GM23248 (cell line): Measurements from ENCODE around the gene SLC9C1. TPM values are rescaled to one million over a fixed set of nuclear protein-coding genes. Genes with fewer than 3 reads are reported as not detected.

Source experiments
- DNase-seq: peaks from one replicate; pipeline ENCODE4 v3.0.0-alpha.2; 2015
- H2AFZ ChIP-seq: fragments of 200-600 bp; sonication (generic); 2 replicates; pipeline ENCODE4 v1.6.1; 2016; ENCODE audit warnings: antibody characterized with exemption
- H3F3A ChIP-seq: fragments of 200-600 bp; sonication (generic); 2 replicates; pipeline ENCODE4 v1.6.1; 2016; ENCODE audit warnings: mild to moderate bottlenecking, antibody characterized with exemption, mixed run types; ENCODE audit not compliant: insufficient read depth
- H3K27ac ChIP-seq: fragments of 200-600 bp; sonication (generic); 2 replicates; pipeline ENCODE4 v1.5.1; 2016; ENCODE audit warnings: mild to moderate bottlenecking
- H3K27me3 ChIP-seq: fragments of 200-600 bp; sonication (generic); replicated peaks from 2 replicates; pipeline ENCODE4 v1.6.1; 2016; ENCODE audit warnings: mild to moderate bottlenecking; ENCODE audit not compliant: insufficient read depth
- H3K36me3 ChIP-seq: fragments of 200-600 bp; sonication (generic); 2 replicates; pipeline ENCODE4 v1.6.1; 2016; ENCODE audit warnings: low read depth, mild to moderate bottlenecking
- H3K4me1 ChIP-seq: fragments of 200-600 bp; sonication (generic); 2 replicates; pipeline ENCODE4 v1.6.1; 2016; ENCODE audit warnings: mild to moderate bottlenecking; ENCODE audit not compliant: insufficient read depth
- H3K4me2 ChIP-seq: fragments of 200-600 bp; sonication (generic); one replicate; pipeline ENCODE4 v1.6.1; 2016; ENCODE audit warnings: mild to moderate bottlenecking; ENCODE audit not compliant: unreplicated experiment
- H3K4me3 ChIP-seq: fragments of 200-600 bp; sonication (generic); 2 replicates; pipeline ENCODE4 v1.5.1; 2016; ENCODE audit warnings: mild to moderate bottlenecking
- H3K79me2 ChIP-seq: fragments of 200-600 bp; sonication (generic); 2 replicates; pipeline ENCODE4 v1.6.1; 2016; ENCODE audit warnings: mild to moderate bottlenecking; ENCODE audit not compliant: insufficient read depth
- H3K9ac ChIP-seq: fragments of 200-600 bp; sonication (generic); 2 replicates; pipeline ENCODE4 v1.6.1; 2016; ENCODE audit warnings: mild to moderate bottlenecking
- H3K9me2 ChIP-seq: fragments of 200-600 bp; sonication (generic); 2 replicates; pipeline ENCODE4 v1.6.1; 2016; ENCODE audit warnings: mixed run types, mild to moderate bottlenecking, moderate library complexity; ENCODE audit not compliant: insufficient read depth
- H3K9me3 ChIP-seq: fragments of 200-600 bp; sonication (generic); one replicate; pipeline ENCODE4 v1.6.1; 2017; ENCODE audit warnings: low read depth
- H4K20me1 ChIP-seq: fragments of 200-600 bp; sonication (generic); 2 replicates; pipeline ENCODE4 v1.6.0; 2016; ENCODE audit not compliant: insufficient read depth
- EZH2 ChIP-seq: fragments of 200-600 bp; sonication (generic); IDR thresholded peaks from 2 replicates; pipeline ENCODE4 v1.6.1; 2018; ENCODE audit warnings: antibody characterized with exemption, mild to moderate bottlenecking; ENCODE audit not compliant: insufficient read depth, poor library complexity, severe bottlenecking
- EZH2phosphoT487 ChIP-seq: fragments of 200-600 bp; sonication (generic); IDR thresholded peaks from 2 replicates; pipeline ENCODE4 v1.6.1; 2018; ENCODE audit warnings: antibody characterized with exemption, moderate library complexity, mild to moderate bottlenecking, low read depth; ENCODE audit not compliant: insufficient read depth
- WGBS, 2 experiments: methylation state at CpG; one replicate each; pipeline ENCODE4 v1.1.6; 2015 to 2017; ENCODE audit warnings: low lambda C conversion rate in 2 of 2, low coverage in 1 of 2; ENCODE audit errors: missing lambda C conversion rate in 2 of 2; 5-methylcytosine and 5-hydroxymethylcytosine counted together
- in situ Hi-C: fragments of 300-500 bp; cut with MboI; formaldehyde crosslinking; loops from 2 replicates; pipeline ENCODE4 v1.15.0; 2020
- polyA plus RNA-seq: library from polyadenylated mRNA; unstranded; fragments of >200 nt; fragmentation: Nextera tagmentation; extraction: Ambion mirVana; gene quantifications from 2 replicates; pipeline ENCODE4 v1.2.1, GENCODE V29; 2016
- total RNA-seq: library from RNA; depleted of rRNA; stranded (reverse); fragments of >200 nt; shearing (Covaris generic); gene quantifications from 2 replicates; pipeline ENCODE4 v1.2.3, GENCODE V29; 2014

The SLC9C1 gene
- total and polyA plus RNA-seq, 2 experiments from 2014 or later, result not detected

DNA sequence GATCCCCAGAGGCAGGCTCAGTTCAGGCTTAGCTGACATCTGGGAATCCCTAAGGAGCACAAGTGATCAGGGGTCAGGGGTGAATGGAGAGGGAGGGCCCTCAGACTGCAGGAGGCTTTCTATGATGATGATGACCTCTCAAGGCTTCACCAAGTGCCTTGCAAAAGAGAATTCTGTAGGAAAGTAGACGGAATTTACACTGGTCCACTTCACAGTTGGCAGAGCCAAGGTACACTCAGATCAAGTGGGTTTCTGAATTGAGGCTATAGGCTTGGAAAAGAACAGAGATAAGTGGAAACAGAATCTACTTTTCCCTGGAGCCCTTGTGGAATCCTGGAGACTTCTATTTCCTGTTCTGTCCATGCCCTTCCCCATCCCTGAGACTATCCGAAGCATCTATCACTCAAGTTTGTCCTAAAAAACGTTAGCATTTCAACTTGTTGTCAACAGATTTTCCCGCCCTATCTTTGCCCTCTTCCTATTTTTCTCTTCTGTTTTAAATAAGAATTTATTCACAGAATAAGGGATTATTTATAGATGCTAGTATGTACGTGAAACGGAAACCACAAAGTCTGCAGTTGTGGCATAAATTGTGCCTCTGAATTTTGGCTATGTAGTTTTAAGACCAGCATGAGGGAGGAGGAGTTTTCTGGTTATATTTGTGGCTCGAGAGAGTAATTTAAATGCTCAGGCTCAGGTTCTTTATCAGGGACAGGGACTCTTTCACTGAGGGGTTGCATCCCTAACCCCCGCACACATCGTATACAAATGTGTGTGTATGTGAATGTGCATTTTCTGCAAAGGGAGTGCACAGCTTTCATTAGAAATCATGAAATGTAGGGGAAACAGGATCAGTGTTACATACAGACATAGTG, 173.8 kb downstream of the SLC9C1 start:
- Histone ChIP-seq H3K9me3 (no peaks in the 10 kb centered on the region), H3K27me3 (no peaks in the 10 kb centered on the region), H3K4me2 (no peak overlapping the region), H3K9me2 (no peaks in the 10 kb centered on the region), H3K4me3 (no peak overlapping the region), H3K36me3 (no peaks in the 10 kb centered on the region), H3K27ac (no peak overlapping the region), H3K9ac (no peak overlapping the region), H3F3A (no peaks in the 10 kb centered on the region), H3K79me2 (no peaks in the 10 kb centered on the region), H4K20me1 (no peaks in the 10 kb centered on the region), H3K4me1 (no peaks in the 10 kb centered on the region), H2AFZ (no peak overlapping the region)
- no peak for TF ChIP-seq EZH2phosphoT487
- TF ChIP-seq EZH2, result no peak
- 75 to 76% methylated on average over 9 of the region's 9 CpGs for WGBS, 2 experiments
- in situ Hi-C loops, result no loop called here
- no peak for DNase-seq

DNA sequence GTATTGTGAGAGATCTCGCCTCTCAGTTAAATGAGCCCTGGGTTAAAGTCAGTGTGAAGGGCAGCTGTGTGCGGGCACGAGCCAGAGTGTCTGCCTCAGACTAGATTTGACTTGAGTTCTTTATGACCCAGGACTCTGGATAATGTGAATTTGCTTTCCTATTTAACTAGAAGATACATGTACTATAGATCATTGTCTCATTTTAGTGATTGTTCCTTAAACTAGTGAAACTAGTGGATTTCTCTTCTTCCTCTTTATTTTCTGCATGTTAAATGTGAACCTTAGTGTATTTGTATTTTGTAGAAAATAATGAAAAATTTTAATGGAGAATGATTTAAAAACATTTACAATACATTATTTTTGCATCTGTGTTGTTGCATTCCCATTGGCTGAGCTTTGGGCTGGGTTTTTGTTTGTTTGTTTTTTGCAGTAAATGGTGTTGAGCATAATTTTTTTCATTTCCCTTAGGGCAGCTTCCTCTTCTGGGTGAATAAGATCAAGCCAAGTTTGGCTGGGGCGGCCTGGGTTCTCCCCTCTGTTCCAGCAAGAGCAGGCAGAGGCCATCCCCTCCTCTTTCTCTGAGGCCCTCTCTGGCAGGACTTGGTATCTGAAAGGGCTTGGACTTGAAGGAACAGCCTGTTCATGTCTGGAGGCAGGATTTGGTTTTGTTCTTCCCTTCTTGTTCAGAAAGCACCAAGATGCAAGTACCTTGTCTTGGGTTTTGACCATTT, 176.0 kb downstream of the SLC9C1 start:
- no peaks in the 10 kb centered on the region for H3K9me3 ChIP-seq
- no peaks in the 10 kb centered on the region for H3K27me3 ChIP-seq
- no peaks in the 10 kb centered on the region for H4K20me1 ChIP-seq
- DNase-seq, result no peak
- H2AFZ ChIP-seq, result no peak overlapping the region
- TF ChIP-seq EZH2phosphoT487 (no peak), EZH2 (no peak)
- H3F3A ChIP-seq, result no peaks in the 10 kb centered on the region
- H3K4me2 ChIP-seq, result no peak overlapping the region
- H3K4me1 ChIP-seq, result no peaks in the 10 kb centered on the region
- in situ Hi-C loops, result no loop called here
- H3K27ac ChIP-seq, result no peak overlapping the region
- H3K79me2 ChIP-seq, result no peaks in the 10 kb centered on the region
- H3K9ac ChIP-seq, result no peak overlapping the region
- H3K4me3 ChIP-seq, result no peak overlapping the region
- no peaks in the 10 kb centered on the region for H3K9me2 ChIP-seq
- H3K36me3 ChIP-seq, result no peaks in the 10 kb centered on the region
- 80 to 94% methylated on average over 4 of the region's 4 CpGs for WGBS, 2 experiments

DNA sequence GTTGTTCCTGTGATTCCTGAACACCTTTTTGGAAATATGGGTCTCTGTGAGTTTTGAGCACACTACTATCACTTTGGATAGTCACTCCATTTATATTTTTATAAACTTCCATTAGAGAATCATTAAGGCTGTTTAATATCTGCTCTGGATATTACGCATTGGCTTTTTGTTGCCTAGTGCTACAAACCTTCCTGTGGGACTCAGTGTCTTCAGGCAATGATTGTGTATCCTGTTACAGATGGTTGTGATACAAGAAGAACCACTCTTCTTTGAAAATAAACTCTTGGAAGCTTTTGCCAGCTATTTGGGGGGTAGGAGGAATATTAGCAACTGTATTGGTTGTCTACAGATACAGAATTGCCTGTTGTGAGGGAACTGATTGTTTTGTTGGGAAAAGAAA, 176.6 kb downstream of the SLC9C1 start:
- TF ChIP-seq EZH2phosphoT487, result no peak
- H3K4me2 ChIP-seq, result no peak overlapping the region
- no peaks in the 10 kb centered on the region for H3K9me3 ChIP-seq
- no peaks in the 10 kb centered on the region for H3K4me1 ChIP-seq
- no peaks in the 10 kb centered on the region for H3K36me3 ChIP-seq
- no peak overlapping the region for H3K4me3 ChIP-seq
- no peak overlapping the region for H3K27ac ChIP-seq
- no peak overlapping the region for H2AFZ ChIP-seq
- H3K79me2 ChIP-seq, result no peaks in the 10 kb centered on the region
- H3K9me2 ChIP-seq, result no peaks in the 10 kb centered on the region
- H3F3A ChIP-seq, result no peaks in the 10 kb centered on the region
- no peaks in the 10 kb centered on the region for H3K27me3 ChIP-seq
- no peaks in the 10 kb centered on the region for H4K20me1 ChIP-seq
- in situ Hi-C loops, result no loop called here
- DNase-seq, result no peak
- WGBS, 2 experiments, result 94 to 98% methylated on average over 1 of the region's 1 CpG
- no peak overlapping the region for H3K9ac ChIP-seq

DNA sequence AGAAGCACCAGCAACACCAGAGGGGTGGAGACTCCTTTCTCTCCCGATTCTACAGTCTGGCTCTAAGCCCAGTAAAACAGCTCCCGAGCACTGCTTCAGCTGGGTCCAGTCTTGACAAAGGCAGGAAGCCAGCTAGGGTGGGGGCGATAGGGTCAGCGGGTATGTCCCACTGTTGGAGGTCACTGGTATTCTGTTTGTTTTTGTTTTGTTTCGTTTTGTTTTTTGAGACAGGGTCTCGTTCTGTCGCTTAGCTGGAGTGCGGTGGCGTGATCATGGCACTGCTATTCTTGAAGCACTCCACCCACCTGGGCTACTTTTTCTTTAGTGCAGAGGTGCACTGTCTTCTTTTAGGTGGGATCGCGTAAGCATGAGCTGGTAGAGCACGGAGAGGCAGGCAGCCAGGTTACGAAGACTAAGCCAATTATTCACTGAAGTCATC, 177.2 kb downstream of the SLC9C1 start:
- Histone ChIP-seq H3K4me3 (no peak overlapping the region), H3K27me3 (no peaks in the 10 kb centered on the region), H2AFZ (no peak overlapping the region), H3K9me3 (no peaks in the 10 kb centered on the region), H3K9ac (no peak overlapping the region), H3K36me3 (no peaks in the 10 kb centered on the region), H3K9me2 (no peaks in the 10 kb centered on the region), H3K79me2 (no peaks in the 10 kb centered on the region), H3F3A (no peaks in the 10 kb centered on the region), H3K4me1 (no peaks in the 10 kb centered on the region), H3K4me2 (no peak overlapping the region), H4K20me1 (no peaks in the 10 kb centered on the region), H3K27ac (no peak overlapping the region)
- DNase-seq, result no peak
- WGBS, 2 experiments, result 88 to 89% methylated on average over 13 of the region's 13 CpGs
- in situ Hi-C loops, result no loop called here
- TF ChIP-seq EZH2 (no peak), EZH2phosphoT487 (no peak)
